OCI-LY3 (cell line): Measurements from ENCODE around the gene TNS1.

ENCODE experiments used
- H2AFZ ChIP-seq: fragments of 200-600, 300-600 bp; shearing (Covaris generic); 2 replicates; pipeline ENCODE4 v1.6.0; 2014; ENCODE audit warnings: antibody characterized with exemption, low read depth, low read length
- H3K27ac ChIP-seq: fragments of 200-600, 300-600 bp; sonication (generic); 2 replicates; pipeline ENCODE4 v1.5.1; 2014; ENCODE audit warnings: mild to moderate bottlenecking, low read length, moderate library complexity, mixed read lengths
- H3K27me3 ChIP-seq: fragments of 200-600, 300-600 bp; sonication (generic); 2 replicates; pipeline ENCODE4 v1.6.1; 2014; ENCODE audit warnings: low read depth, low read length, mixed read lengths
- H3K36me3 ChIP-seq: fragments of 200-600, 300-600 bp; sonication (generic); replicated peaks from 2 replicates; pipeline ENCODE3; 2014; ENCODE audit warnings: low read depth, low read length, mixed read lengths
- H3K4me1 ChIP-seq: fragments of 300-600, 200-600 bp; sonication (generic); 2 replicates; pipeline ENCODE4 v1.6.1; 2014; ENCODE audit warnings: low read length, mixed read lengths
- H3K4me2 ChIP-seq: fragments of 200-600, 300-600 bp; sonication (generic); 2 replicates; pipeline ENCODE4 v1.6.1; 2014; ENCODE audit warnings: low read length, mixed read lengths
- H3K4me3 ChIP-seq: fragments of 300-600, 200-600 bp; sonication (generic); 2 replicates; pipeline ENCODE4 v1.5.1; 2014; ENCODE audit warnings: antibody characterized with exemption, mild to moderate bottlenecking, low read length, moderate library complexity
- H3K79me2 ChIP-seq: fragments of 300-600, 200-600 bp; shearing (Covaris generic); 2 replicates; pipeline ENCODE4 v1.6.1; 2014; ENCODE audit warnings: mild to moderate bottlenecking, low read length, mixed read lengths
- H3K9ac ChIP-seq: fragments of 300-600, 200-600 bp; shearing (Covaris generic); 2 replicates; pipeline ENCODE4 v1.6.0; 2014; ENCODE audit warnings: mild to moderate bottlenecking, low read length, moderate library complexity
- H3K9me3 ChIP-seq: fragments of 200-600, 300-600 bp; shearing (Covaris generic); 2 replicates; pipeline ENCODE4 v1.6.1; 2014; ENCODE audit warnings: low read length, mixed read lengths; ENCODE audit not compliant: insufficient read depth
- H4K20me1 ChIP-seq: fragments of 200-600, 300-600 bp; sonication (generic); 2 replicates; pipeline ENCODE4 v1.6.1; 2016; ENCODE audit warnings: low read length, mixed read lengths; ENCODE audit not compliant: insufficient read depth
- EZH2phosphoT487 ChIP-seq: fragments of 200-600 bp; shearing (Covaris generic); IDR thresholded peaks from 2 replicates; pipeline ENCODE4 v1.6.1; 2018; ENCODE audit warnings: antibody characterized with exemption, mixed run types, low read depth
- TF ChIP-seq, protein P1 (sequence below): fragments of 200-600, 300-600 bp; sonication (generic); IDR thresholded peaks from 2 replicates; pipeline ENCODE4 v1.5.1; 2014; ENCODE audit warnings: antibody characterized with exemption, low read length, low read depth

Gene TNS1

GRCh38 chr2:217823626-217824025, 179.2 kb downstream of the TNS1 start:
- no peaks in the 10 kb centered on the region for H3K9me3 ChIP-seq
- H3K9ac ChIP-seq, result no peak overlapping the region
- no peak overlapping the region for H3K27ac ChIP-seq
- H3K4me1 ChIP-seq, result peaks cover 5% of the 10 kb centered on the region; the same call in 1 of the 2 replicates
- no peaks in the 10 kb centered on the region for H3K36me3 ChIP-seq
- no peaks in the 10 kb centered on the region for H3K79me2 ChIP-seq
- TF ChIP-seq, protein P1, sequence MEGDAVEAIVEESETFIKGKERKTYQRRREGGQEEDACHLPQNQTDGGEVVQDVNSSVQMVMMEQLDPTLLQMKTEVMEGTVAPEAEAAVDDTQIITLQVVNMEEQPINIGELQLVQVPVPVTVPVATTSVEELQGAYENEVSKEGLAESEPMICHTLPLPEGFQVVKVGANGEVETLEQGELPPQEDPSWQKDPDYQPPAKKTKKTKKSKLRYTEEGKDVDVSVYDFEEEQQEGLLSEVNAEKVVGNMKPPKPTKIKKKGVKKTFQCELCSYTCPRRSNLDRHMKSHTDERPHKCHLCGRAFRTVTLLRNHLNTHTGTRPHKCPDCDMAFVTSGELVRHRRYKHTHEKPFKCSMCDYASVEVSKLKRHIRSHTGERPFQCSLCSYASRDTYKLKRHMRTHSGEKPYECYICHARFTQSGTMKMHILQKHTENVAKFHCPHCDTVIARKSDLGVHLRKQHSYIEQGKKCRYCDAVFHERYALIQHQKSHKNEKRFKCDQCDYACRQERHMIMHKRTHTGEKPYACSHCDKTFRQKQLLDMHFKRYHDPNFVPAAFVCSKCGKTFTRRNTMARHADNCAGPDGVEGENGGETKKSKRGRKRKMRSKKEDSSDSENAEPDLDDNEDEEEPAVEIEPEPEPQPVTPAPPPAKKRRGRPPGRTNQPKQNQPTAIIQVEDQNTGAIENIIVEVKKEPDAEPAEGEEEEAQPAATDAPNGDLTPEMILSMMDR, result no peak
- no peak overlapping the region for H3K4me3 ChIP-seq
- H3K4me2 ChIP-seq, result no peak overlapping the region
- no peaks in the 10 kb centered on the region for H4K20me1 ChIP-seq
- no peaks in the 10 kb centered on the region for H3K27me3 ChIP-seq
- H2AFZ ChIP-seq, result no peak overlapping the region

- no peaks in the 10 kb centered on the region for H3K27me3 ChIP-seq
- H3K9ac ChIP-seq, result no peak overlapping the region
- H4K20me1 ChIP-seq, result no peaks in the 10 kb centered on the region
- H2AFZ ChIP-seq, result no peak overlapping the region
- peaks cover 5% of the 10 kb centered on the region; the same call in 1 of the 2 replicates for H3K4me1 ChIP-seq
- no peaks in the 10 kb centered on the region for H3K79me2 ChIP-seq
- TF ChIP-seq EZH2phosphoT487, result no peak
- TF ChIP-seq, protein P1, result no peak
- no peak overlapping the region for H3K4me2 ChIP-seq
- H3K9me3 ChIP-seq, result no peaks in the 10 kb centered on the region
- H3K4me3 ChIP-seq, result no peak overlapping the region
- no peaks in the 10 kb centered on the region for H3K36me3 ChIP-seq
- no peak overlapping the region for H3K27ac ChIP-seq
Measured at GRCh38 chr2:217822296-217823252, 180.2 kb downstream of the TNS1 start.

- H3K9ac ChIP-seq, result no peak overlapping the region
- H3K36me3 ChIP-seq, result no peaks in the 10 kb centered on the region
- H2AFZ ChIP-seq, result no peak overlapping the region
- H3K4me2 ChIP-seq, result no peak overlapping the region
- no peaks in the 10 kb centered on the region for H4K20me1 ChIP-seq
- peaks cover 5% of the 10 kb centered on the region; the same call in 1 of the 2 replicates for H3K4me1 ChIP-seq
- TF ChIP-seq EZH2phosphoT487, result no peak
- TF ChIP-seq, protein P1, result no peak
- no peak overlapping the region for H3K27ac ChIP-seq
- H3K79me2 ChIP-seq, result no peaks in the 10 kb centered on the region
- no peaks in the 10 kb centered on the region for H3K9me3 ChIP-seq
- H3K27me3 ChIP-seq, result no peaks in the 10 kb centered on the region
- H3K4me3 ChIP-seq, result no peak overlapping the region
Measured at GRCh38 chr2:217821536-217822147, 181.2 kb downstream of the TNS1 start.

GRCh38 chr2:217820904-217821303, 181.9 kb downstream of the TNS1 start:
- Histone ChIP-seq H3K4me1 (peaks cover 5% of the 10 kb centered on the region; the same call in 1 of the 2 replicates), H3K27me3 (no peaks in the 10 kb centered on the region), H3K9me3 (no peaks in the 10 kb centered on the region), H3K79me2 (no peaks in the 10 kb centered on the region), H2AFZ (no peak overlapping the region), H3K9ac (no peak overlapping the region), H3K4me2 (no peak overlapping the region), H4K20me1 (no peaks in the 10 kb centered on the region), H3K36me3 (no peaks in the 10 kb centered on the region), H3K4me3 (no peak overlapping the region), H3K27ac (no peak overlapping the region)
- TF ChIP-seq, protein P1, result no peak
- TF ChIP-seq EZH2phosphoT487, result no peak
